ENCODE measurements around the gene NRIP1. TPM values are rescaled to one million over a fixed set of nuclear protein-coding genes. Genes with fewer than 3 reads are reported as not detected.

The NRIP1 gene
- total and polyA plus RNA-seq, 4 experiments from 2014 or later = 17.4 to 24.5 (median 22.1) TPM

GRCh38 chr21:15006594-15007230 is 58.1 kb downstream of the NRIP1 start:
- H3K27ac ChIP-seq (ENCODE audit: low read depth, low read length) = no peak overlapping the region
- intact Hi-C loops (cut with micrococcal nuclease) = loop anchor here (5.0 kb wide), 1 partner anchor 56 kb away; the partner anchor contains the start of gene NRIP1
- CTCF ChIA-PET (ENCODE audit: partially characterized antibody) = no interaction called here

GRCh38 chr21:15005391-15005790 is 59.4 kb downstream of the NRIP1 start:
- Mint-ChIP-seq H3K9me3 (peaks cover 0 to 2% (median 0%) of the 10 kb centered on the region in 8 donors), H3K4me3 (peak overlapping the region; percentile 29 to 75 (median 65)), H3K4me1 (peaks cover 14 to 47% (median 36%) of the 10 kb centered on the region in 4 donors), H3K36me3 (peaks cover 3 to 11% of the 10 kb centered on the region in 2 donors), H3K27me3 (no peaks in the 10 kb centered on the region), H3K27ac (peak overlapping the region in 3 of 7 donors; percentile 42 to 80 (median 44))
- Histone ChIP-seq H3K9me3 (ENCODE audit: control insufficient read depth in 1 of 2, low read length in 2 of 2) (no peaks in the 10 kb centered on the region), H3K27ac (ENCODE audit: low read depth, low read length) (no peak overlapping the region), H3K4me3 (ENCODE audit: low read length in 2 of 2) (no peak overlapping the region), H3K36me3 (ENCODE audit: insufficient read depth, low read length) (no peaks in the 10 kb centered on the region), H3K27me3 (ENCODE audit: insufficient read depth, low read length) (no peaks in the 10 kb centered on the region), H3K4me1 (ENCODE audit: insufficient read depth, low read length) (peaks cover 13% of the 10 kb centered on the region)
- intact Hi-C loops (cut with micrococcal nuclease) = loop anchor here (5.0 kb wide), 1 partner anchor 57 kb away; the partner anchor contains the start of gene NRIP1
- ChIA-PET POLR2A (ENCODE audit: partially characterized antibody) (interaction anchor here (2.3 kb wide), 1 partner anchor 60 kb away, joined by 8 read pairs; the partner anchor contains the start of gene NRIP1), CTCF (ENCODE audit: partially characterized antibody) (no interaction called here)
- DNase-seq = peak in 3 of 5 donors; percentile 5 to 11 (median 10)

More at GRCh38 chr21:15006594-15007230, 58.1 kb downstream of the NRIP1 start:
- no peak for DNase-seq
- H3K9me3 Mint-ChIP-seq = peaks cover 0 to 2% (median 0%) of the 10 kb centered on the region in 8 donors
- Histone ChIP-seq H3K36me3 (ENCODE audit: insufficient read depth, low read length) (no peaks in the 10 kb centered on the region), H3K4me3 (ENCODE audit: low read length in 2 of 2) (no peak overlapping the region), H3K4me1 (ENCODE audit: insufficient read depth, low read length) (peaks cover 13% of the 10 kb centered on the region), H3K9me3 (ENCODE audit: control insufficient read depth in 1 of 2, low read length in 2 of 2) (no peaks in the 10 kb centered on the region), H3K27me3 (ENCODE audit: insufficient read depth, low read length) (no peaks in the 10 kb centered on the region)
- H3K36me3 Mint-ChIP-seq = peaks cover 3 to 15% of the 10 kb centered on the region in 2 donors
- H3K4me3 Mint-ChIP-seq = peak overlapping the region in 2 of 8 donors; percentile 17 to 36
- peaks cover 12 to 46% (median 35%) of the 10 kb centered on the region in 4 donors for H3K4me1 Mint-ChIP-seq
- POLR2A ChIA-PET (ENCODE audit: partially characterized antibody) = interaction anchor here (2.3 kb wide), 1 partner anchor 58 kb away, joined by 8 read pairs; the partner anchor contains the start of gene NRIP1
- H3K27me3 Mint-ChIP-seq = no peaks in the 10 kb centered on the region
- H3K27ac Mint-ChIP-seq = peak overlapping the region in 4 of 7 donors; percentile 13 to 73 (median 30)

GRCh38 chr21:15004721-15005370 is 60.0 kb downstream of the NRIP1 start:
- Histone ChIP-seq H3K4me3 (ENCODE audit: low read length in 2 of 2) (no peak overlapping the region), H3K27ac (ENCODE audit: low read depth, low read length) (no peak overlapping the region), H3K9me3 (ENCODE audit: control insufficient read depth in 1 of 2, low read length in 2 of 2) (no peaks in the 10 kb centered on the region), H3K4me1 (ENCODE audit: insufficient read depth, low read length) (peaks cover 13% of the 10 kb centered on the region), H3K36me3 (ENCODE audit: insufficient read depth, low read length) (no peaks in the 10 kb centered on the region), H3K27me3 (ENCODE audit: insufficient read depth, low read length) (no peaks in the 10 kb centered on the region)
- intact Hi-C loops (cut with micrococcal nuclease) = loop anchor here (5.0 kb wide), 1 partner anchor 57 kb away; the partner anchor contains the start of gene NRIP1
- H3K27ac Mint-ChIP-seq = peak overlapping the region in 4 of 7 donors; percentile 5 to 80 (median 43)
- no peaks in the 10 kb centered on the region for H3K27me3 Mint-ChIP-seq
- peak overlapping the region in 6 of 8 donors; percentile 39 to 75 (median 74) for H3K4me3 Mint-ChIP-seq
- DNase-seq = no peak
- H3K4me1 Mint-ChIP-seq = peaks cover 15 to 49% (median 37%) of the 10 kb centered on the region in 4 donors
- peaks cover 3 to 11% of the 10 kb centered on the region in 2 donors for H3K36me3 Mint-ChIP-seq
- ChIA-PET CTCF (ENCODE audit: partially characterized antibody) (no interaction called here), POLR2A (ENCODE audit: partially characterized antibody) (interaction anchor here (2.3 kb wide), 1 partner anchor 60 kb away, joined by 8 read pairs; the partner anchor contains the start of gene NRIP1)
- H3K9me3 Mint-ChIP-seq = peaks cover 0 to 2% (median 0%) of the 10 kb centered on the region in 8 donors

GRCh38 chr21:15003463-15004135 is 61.2 kb downstream of the NRIP1 start:
- H3K4me1 Mint-ChIP-seq = peaks cover 15 to 51% (median 37%) of the 10 kb centered on the region in 4 donors
- peak overlapping the region in 1 of 8 donors; percentile 8 for H3K4me3 Mint-ChIP-seq
- H3K4me1 ChIP-seq (ENCODE audit: insufficient read depth, low read length) = peaks cover 13% of the 10 kb centered on the region
- H3K27ac Mint-ChIP-seq = no peak overlapping the region
- ChIA-PET CTCF (ENCODE audit: partially characterized antibody) (no interaction called here), POLR2A (ENCODE audit: partially characterized antibody) (no interaction called here)
- peaks cover 3 to 8% of the 10 kb centered on the region in 2 donors for H3K36me3 Mint-ChIP-seq
- H3K9me3 Mint-ChIP-seq = peaks cover 0 to 2% (median 0%) of the 10 kb centered on the region in 8 donors
- H3K27ac ChIP-seq (ENCODE audit: low read depth, low read length) = no peak overlapping the region
- H3K4me3 ChIP-seq (ENCODE audit: low read length in 2 of 2) = no peak overlapping the region
- no peaks in the 10 kb centered on the region for H3K9me3 ChIP-seq (ENCODE audit: control insufficient read depth in 1 of 2, low read length in 2 of 2)
- H3K27me3 Mint-ChIP-seq = no peaks in the 10 kb centered on the region
- H3K36me3 ChIP-seq (ENCODE audit: insufficient read depth, low read length) = no peaks in the 10 kb centered on the region
- DNase-seq = no peak
- intact Hi-C loops (cut with micrococcal nuclease) = no loop called here
- no peaks in the 10 kb centered on the region for H3K27me3 ChIP-seq (ENCODE audit: insufficient read depth, low read length)

GRCh38 chr21:15001857-15002606 is 62.8 kb downstream of the NRIP1 start:
- Histone ChIP-seq H3K27me3 (ENCODE audit: insufficient read depth, low read length) (no peaks in the 10 kb centered on the region), H3K4me3 (ENCODE audit: low read length in 2 of 2) (no peak overlapping the region), H3K9me3 (ENCODE audit: control insufficient read depth in 1 of 2, low read length in 2 of 2) (no peaks in the 10 kb centered on the region), H3K27ac (ENCODE audit: low read depth, low read length) (no peak overlapping the region), H3K4me1 (ENCODE audit: insufficient read depth, low read length) (peaks cover 13% of the 10 kb centered on the region), H3K36me3 (ENCODE audit: insufficient read depth, low read length) (no peaks in the 10 kb centered on the region)
- Mint-ChIP-seq H3K27ac (peak overlapping the region in 1 of 7 donors; percentile 54), H3K27me3 (no peaks in the 10 kb centered on the region), H3K4me1 (peaks cover 15 to 41% (median 34%) of the 10 kb centered on the region in 4 donors), H3K9me3 (peaks cover 0 to 2% (median 0%) of the 10 kb centered on the region in 8 donors), H3K4me3 (peak overlapping the region in 1 of 8 donors; percentile 0), H3K36me3 (peaks cover 0 to 1% of the 10 kb centered on the region in 2 donors)
- POLR2A ChIA-PET (ENCODE audit: partially characterized antibody) = no interaction called here
- intact Hi-C loops (cut with micrococcal nuclease) = no loop called here
- no peak for DNase-seq
- CTCF ChIA-PET (ENCODE audit: partially characterized antibody) = no interaction called here

GRCh38 chr21:15001113-15001512 is 63.7 kb downstream of the NRIP1 start:
- H3K9me3 Mint-ChIP-seq = peaks cover 0 to 2% (median 0%) of the 10 kb centered on the region in 8 donors
- CTCF ChIA-PET (ENCODE audit: partially characterized antibody) = no interaction called here
- intact Hi-C loops (cut with micrococcal nuclease) = no loop called here
- H3K27ac Mint-ChIP-seq = no peak overlapping the region
- Histone ChIP-seq H3K27me3 (ENCODE audit: insufficient read depth, low read length) (no peaks in the 10 kb centered on the region), H3K4me1 (ENCODE audit: insufficient read depth, low read length) (peaks cover 11% of the 10 kb centered on the region), H3K9me3 (ENCODE audit: control insufficient read depth in 1 of 2, low read length in 2 of 2) (no peaks in the 10 kb centered on the region), H3K4me3 (ENCODE audit: low read length in 2 of 2) (no peak overlapping the region), H3K27ac (ENCODE audit: low read depth, low read length) (no peak overlapping the region), H3K36me3 (ENCODE audit: insufficient read depth, low read length) (no peaks in the 10 kb centered on the region)
- no peak for DNase-seq
- H3K4me3 Mint-ChIP-seq = no peak overlapping the region
- H3K36me3 Mint-ChIP-seq = peaks cover 0 to 1% of the 10 kb centered on the region in 2 donors
- H3K4me1 Mint-ChIP-seq = peaks cover 12 to 32% (median 26%) of the 10 kb centered on the region in 4 donors
- no peaks in the 10 kb centered on the region for H3K27me3 Mint-ChIP-seq
- POLR2A ChIA-PET (ENCODE audit: partially characterized antibody) = no interaction called here
